OCI-LY3 (cell line): Measurements from ENCODE around the gene AP1S3.

Experiments used
- CTCF ChIP-seq: fragments of 200-600, 300-600 bp; sonication (generic); IDR thresholded peaks from 2 replicates; pipeline ENCODE4 v1.5.1; 2014; ENCODE audit warnings: antibody characterized with exemption, low read length, low read depth
- EZH2phosphoT487 ChIP-seq: fragments of 200-600 bp; shearing (Covaris generic); IDR thresholded peaks from 2 replicates; pipeline ENCODE4 v1.6.1; 2018; ENCODE audit warnings: antibody characterized with exemption, mixed run types, low read depth

- TF ChIP-seq CTCF: no peak
- TF ChIP-seq EZH2phosphoT487: no peak
These were observed 54.8 kb downstream of the AP1S3 start for GRCh38 chr2:223782629-223783028.
